MM.1S (cell line): ENCODE results near the gene EBLN2.

Source experiments
- DNase-seq: peaks from one replicate; pipeline ENCODE4 v3.0.0-alpha.2; 2015
- H2AFZ ChIP-seq: fragments of 300-600 bp; sonication (generic); 2 replicates; pipeline ENCODE4 v1.6.0; 2016; ENCODE audit warnings: antibody characterized with exemption, low read length
- H3F3A ChIP-seq: fragments of 300-600 bp; sonication (generic); 2 replicates; pipeline ENCODE4 v1.6.1; 2016; ENCODE audit warnings: mild to moderate bottlenecking, antibody characterized with exemption, low read length, moderate library complexity, mixed read lengths; ENCODE audit not compliant: insufficient read depth
- H3K27ac ChIP-seq: fragments of 300-600 bp; sonication (generic); 2 replicates; pipeline ENCODE4 v1.5.1; 2016; ENCODE audit warnings: mild to moderate bottlenecking, low read length
- H3K27me3 ChIP-seq: fragments of 300-600 bp; sonication (generic); replicated peaks from 2 replicates; pipeline ENCODE4 v1.6.0; 2016; ENCODE audit warnings: low read length; ENCODE audit not compliant: insufficient read depth
- H3K36me3 ChIP-seq: fragments of 300-600 bp; sonication (generic); replicated peaks from 2 replicates; pipeline ENCODE4 v1.6.1; 2016; ENCODE audit warnings: mild to moderate bottlenecking, low read length, mixed read lengths; ENCODE audit not compliant: insufficient read depth
- H3K4me1 ChIP-seq: fragments of 300-600 bp; sonication (generic); 2 replicates; pipeline ENCODE4 v1.6.1; 2016; ENCODE audit warnings: low read length, mixed read lengths
- H3K4me2 ChIP-seq: fragments of 300-600 bp; sonication (generic); 2 replicates; pipeline ENCODE4 v1.6.0; 2016; ENCODE audit warnings: low read depth, low read length
- H3K4me3 ChIP-seq: fragments of 300-600 bp; sonication (generic); 2 replicates; pipeline ENCODE4 v1.5.1; 2016; ENCODE audit warnings: low read length, mixed read lengths
- H3K79me2 ChIP-seq: fragments of 300-600 bp; sonication (generic); 2 replicates; pipeline ENCODE4 v1.6.1; 2016; ENCODE audit warnings: mixed run types, low read length, mixed read lengths
- H3K9ac ChIP-seq: fragments of 300-600 bp; sonication (generic); 2 replicates; pipeline ENCODE4 v1.6.1; 2016; ENCODE audit warnings: low read length, mixed read lengths
- H3K9me2 ChIP-seq: fragments of 300-600 bp; sonication (generic); replicated peaks from 2 replicates; pipeline ENCODE4 v1.6.1; 2016; ENCODE audit warnings: mild to moderate bottlenecking, low read length, mixed read lengths; ENCODE audit not compliant: insufficient read depth
- H3K9me3 ChIP-seq: fragments of 300-600 bp; sonication (generic); replicated peaks from 2 replicates; pipeline ENCODE4 v1.6.1; 2016; ENCODE audit warnings: mild to moderate bottlenecking, low read length, mixed read lengths; ENCODE audit not compliant: insufficient read depth
- H4K20me1 ChIP-seq: fragments of 300-600 bp; sonication (generic); 2 replicates; pipeline ENCODE4 v1.6.1; 2016; ENCODE audit warnings: mild to moderate bottlenecking, low read length, moderate library complexity, mixed read lengths; ENCODE audit not compliant: insufficient read depth
- CTCF ChIP-seq: fragments of 300-600 bp; sonication (generic); IDR thresholded peaks from 2 replicates; pipeline ENCODE4 v1.5.1; 2016; ENCODE audit warnings: antibody characterized with exemption, low read length, mixed read lengths
- EZH2 ChIP-seq: fragments of 300-600 bp; sonication (generic); optimal IDR thresholded peaks from 2 replicates; pipeline ENCODE3; 2017; ENCODE audit warnings: low read depth, mild to moderate bottlenecking, antibody characterized with exemption, low read length, mixed read lengths
- EZH2phosphoT487 ChIP-seq: fragments of 300-600 bp; sonication (generic); IDR thresholded peaks from 2 replicates; pipeline ENCODE4 v1.6.1; 2018; ENCODE audit warnings: antibody characterized with exemption, low read length

EBLN2 gene

GRCh38 chr3:73098873-73099272 is 37.4 kb downstream of the EBLN2 start:
- no peaks in the 10 kb centered on the region for H3K79me2 ChIP-seq
- H3K9ac ChIP-seq: no peak overlapping the region
- no peaks in the 10 kb centered on the region for H4K20me1 ChIP-seq
- H3K4me3 ChIP-seq: no peak overlapping the region
- H3K27ac ChIP-seq: no peak overlapping the region
- H3F3A ChIP-seq: no peaks in the 10 kb centered on the region
- H2AFZ ChIP-seq: 0 out of 2 replicates have a peak overlapping the region, but pooled peaks have one; percentile 6
- no peaks in the 10 kb centered on the region for H3K9me2 ChIP-seq
- H3K27me3 ChIP-seq: no peaks in the 10 kb centered on the region
- TF ChIP-seq EZH2: no peak
- no peak for TF ChIP-seq EZH2phosphoT487
- TF ChIP-seq CTCF: no peak
- H3K4me2 ChIP-seq: no peak overlapping the region
- H3K4me1 ChIP-seq: no peaks in the 10 kb centered on the region
- no peak for DNase-seq
- H3K36me3 ChIP-seq: no peaks in the 10 kb centered on the region
- H3K9me3 ChIP-seq: no peaks in the 10 kb centered on the region

GRCh38 chr3:73100741-73101559 is 39.5 kb downstream of the EBLN2 start:
- no peaks in the 10 kb centered on the region for H3K4me1 ChIP-seq
- H3K27me3 ChIP-seq: no peaks in the 10 kb centered on the region
- no peak overlapping the region for H3K27ac ChIP-seq
- H3K36me3 ChIP-seq: no peaks in the 10 kb centered on the region
- DNase-seq: peak; percentile 85
- H3K9ac ChIP-seq: no peak overlapping the region
- H3K9me3 ChIP-seq: no peaks in the 10 kb centered on the region
- H3K79me2 ChIP-seq: no peaks in the 10 kb centered on the region
- no peaks in the 10 kb centered on the region for H3K9me2 ChIP-seq
- no peak overlapping the region for H2AFZ ChIP-seq
- H3F3A ChIP-seq: no peaks in the 10 kb centered on the region
- no peaks in the 10 kb centered on the region for H4K20me1 ChIP-seq
- H3K4me2 ChIP-seq: no peak overlapping the region
- no peak for TF ChIP-seq EZH2
- no peak for TF ChIP-seq EZH2phosphoT487
- TF ChIP-seq CTCF: peak; percentile 92
- no peak overlapping the region for H3K4me3 ChIP-seq

- Histone ChIP-seq H3K4me2 (no peak overlapping the region), H3K27ac (no peak overlapping the region), H3K9me3 (no peaks in the 10 kb centered on the region), H3K9ac (no peak overlapping the region), H3K36me3 (no peaks in the 10 kb centered on the region), H3K9me2 (no peaks in the 10 kb centered on the region), H3K4me1 (no peaks in the 10 kb centered on the region), H2AFZ (no peak overlapping the region), H3F3A (no peaks in the 10 kb centered on the region), H4K20me1 (no peaks in the 10 kb centered on the region), H3K4me3 (no peak overlapping the region), H3K79me2 (no peaks in the 10 kb centered on the region), H3K27me3 (no peaks in the 10 kb centered on the region)
- DNase-seq: no peak
- TF ChIP-seq EZH2phosphoT487 (no peak), CTCF (no peak), EZH2 (no peak)
These were observed 40.4 kb downstream of the EBLN2 start for GRCh38 chr3:73101881-73102280.
